CD4-positive, alpha-beta memory T cell (primary cell): ENCODE data around the gene EIF2B4. TPM values are rescaled to one million over a fixed set of nuclear protein-coding genes. Genes with fewer than 3 reads are reported as not detected.

Experiments used
- CTCF ChIA-PET: fragments of 350-600 bp; sonication (Branson Sonifier 250); formaldehyde crosslinking; loops from one replicate; lab custom pipeline; 2021; ENCODE audit warnings: inconsistent platforms; ENCODE audit not compliant: partially characterized antibody; lab: Charles Lee
- POLR2A ChIA-PET: fragments of 350-600 bp; sonication (Branson Sonifier 250); formaldehyde crosslinking; loops from one replicate; lab custom pipeline; 2021; ENCODE audit not compliant: partially characterized antibody; lab: Charles Lee
- DNase-seq, 5 donors: peaks; one replicate each; pipeline versions ENCODE4 v3.0.0 to v3.0.0-alpha.2; 2020 to 2022; ENCODE audit warnings: mixed read lengths in 1 of 5
- H3K27ac ChIP-seq: one replicate; pipeline ENCODE4 v1.7.0; 2013; ENCODE audit warnings: low read depth, low read length
- H3K27me3 ChIP-seq: 2 replicates; pipeline ENCODE4 v1.7.0; 2013; ENCODE audit warnings: mild to moderate bottlenecking, low read length, moderate library complexity; ENCODE audit not compliant: insufficient read depth
- H3K36me3 ChIP-seq: 2 replicates; pipeline ENCODE4 v1.7.0; 2013; ENCODE audit warnings: mild to moderate bottlenecking, low read length, moderate library complexity; ENCODE audit not compliant: insufficient read depth
- H3K4me1 ChIP-seq: 2 replicates; pipeline ENCODE4 v1.7.0; 2013; ENCODE audit warnings: mild to moderate bottlenecking, low read length, moderate library complexity; ENCODE audit not compliant: insufficient read depth
- H3K4me3 ChIP-seq, 2 donors: one replicate each; pipeline ENCODE4 v1.7.0; 2013; ENCODE audit warnings: low read length in 2 of 2, mild to moderate bottlenecking in 1 of 2
- H3K9me3 ChIP-seq, 2 donors: one replicate each; pipeline ENCODE4 v1.7.0; 2013; ENCODE audit warnings: low read length in 2 of 2, control low read depth in 1 of 2; ENCODE audit not compliant: control insufficient read depth in 1 of 2
- H3K27ac Mint-ChIP-seq, 7 donors: one replicate each; pipeline ENCODE4 v1.8.0; 2020 to 2021; ENCODE audit warnings: mixed read lengths in 7 of 7, mild to moderate bottlenecking in 6 of 7, inconsistent platforms in 3 of 7, moderate library complexity in 3 of 7
- H3K27me3 Mint-ChIP-seq, 2 donors: one replicate each; pipeline ENCODE4 v1.8.0; 2020 to 2021; ENCODE audit warnings: mixed read lengths in 2 of 2
- H3K36me3 Mint-ChIP-seq, 2 donors: one replicate each; pipeline ENCODE4 v1.8.0; 2020 to 2021; ENCODE audit warnings: mixed read lengths in 2 of 2, inconsistent platforms in 1 of 2, mild to moderate bottlenecking in 1 of 2
- H3K4me1 Mint-ChIP-seq, 4 donors: one replicate each; pipeline ENCODE4 v1.8.0; 2020 to 2021; ENCODE audit warnings: mixed read lengths in 4 of 4, mild to moderate bottlenecking in 1 of 4
- H3K4me3 Mint-ChIP-seq, 8 donors: one replicate each; pipeline ENCODE4 v1.8.0; 2020 to 2021; ENCODE audit warnings: mixed read lengths in 8 of 8, mild to moderate bottlenecking in 7 of 8, moderate library complexity in 6 of 8, inconsistent platforms in 3 of 8
- H3K9me3 Mint-ChIP-seq, 8 donors: one replicate each; pipeline ENCODE4 v1.8.0; 2020 to 2021; ENCODE audit warnings: mixed read lengths in 8 of 8, mild to moderate bottlenecking in 5 of 8, inconsistent platforms in 3 of 8, moderate library complexity in 1 of 8
- intact Hi-C: fragments of 100-400 bp; cut with micrococcal nuclease; formaldehyde crosslinking; loops from one replicate; pipeline ENCODE4 v1.15.1; 2023
- polyA plus RNA-seq, 2 donors: library from polyadenylated mRNA; unstranded; fragments of 300-500 nt; fragmentation: Illumina TruSeq; gene quantifications; one replicate each; pipeline ENCODE4 v1.2.3, GENCODE V29; 2021
- total RNA-seq, 2 experiments: library from RNA; stranded (reverse); gene quantifications; one replicate each; pipeline ENCODE4 v1.2.3, GENCODE V29; 2021

EIF2B4 gene
- total and polyA plus RNA-seq, 4 experiments from 2014 or later: 33.4 to 56.0 (median 41.8) TPM

DNA sequence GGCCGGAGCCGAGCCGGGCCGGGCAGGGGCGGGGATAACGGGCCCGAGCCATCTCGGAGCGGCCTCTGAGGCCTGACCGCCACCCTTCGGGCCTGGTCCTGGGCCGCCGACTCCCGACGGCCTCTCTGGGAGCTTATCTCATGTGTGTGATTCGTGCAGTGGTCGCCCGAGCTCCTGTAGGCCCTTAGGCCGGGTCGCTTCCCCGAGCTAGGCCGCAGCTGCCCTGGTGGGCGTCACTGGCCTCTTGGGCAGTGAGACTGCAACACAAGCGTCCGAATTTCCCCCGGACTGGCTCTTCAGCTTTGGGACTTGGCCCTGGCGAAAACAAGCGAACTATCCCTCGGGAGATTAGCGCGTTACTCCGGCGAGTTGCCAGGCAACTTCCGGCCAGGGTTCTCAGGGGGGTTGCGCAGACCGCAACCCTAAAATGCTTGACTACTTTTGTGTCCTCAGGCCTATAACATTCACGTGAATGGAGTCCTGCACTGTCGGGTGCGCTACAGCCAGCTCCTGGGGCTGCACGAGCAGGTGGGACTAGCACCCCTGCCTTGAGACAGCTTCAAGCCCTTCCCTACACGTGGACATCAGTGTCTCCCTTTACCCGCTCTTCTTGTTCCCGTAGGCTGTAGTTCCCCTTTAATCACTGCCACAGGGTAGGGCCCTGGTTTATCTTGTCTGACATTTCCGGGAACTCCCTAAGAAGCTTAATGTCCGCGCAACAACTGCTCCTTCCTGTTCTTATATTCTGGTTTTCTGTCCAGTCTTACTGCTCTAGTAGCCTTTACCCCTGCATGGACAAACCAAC is 880 bp upstream of the EIF2B4 start:
- H3K4me1 Mint-ChIP-seq: peaks cover 28 to 58% (median 41%) of the 10 kb centered on the region in 4 donors

DNA sequence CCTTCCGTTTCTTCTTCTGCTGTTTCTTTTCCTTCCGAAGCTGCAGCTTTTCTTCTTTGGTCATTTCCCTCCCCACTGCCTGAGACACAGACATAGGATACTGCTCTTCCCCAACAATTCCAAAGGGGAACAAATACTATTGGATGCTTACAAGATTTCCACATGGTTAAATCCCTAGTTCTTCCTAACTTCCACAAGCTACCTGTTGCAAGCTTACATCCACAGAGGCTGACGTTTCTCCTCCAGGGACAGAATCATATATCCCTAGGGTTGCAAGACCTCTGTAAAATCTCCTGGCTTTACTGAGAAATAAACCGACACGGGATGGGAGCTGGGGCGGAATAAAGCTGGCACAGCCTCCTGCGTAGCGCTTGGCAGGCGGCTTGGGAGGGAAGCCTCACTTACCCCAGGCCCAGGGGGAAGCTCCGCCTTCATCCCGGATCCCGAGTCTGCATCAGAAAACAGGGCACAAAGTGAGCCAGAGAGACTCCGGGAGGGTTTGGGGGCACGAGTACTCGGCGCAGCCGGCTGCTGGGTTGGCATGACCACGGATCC is 590 bp downstream of the EIF2B4 start:
- no peak for DNase-seq
- Histone ChIP-seq H3K4me1 (peaks cover 38% of the 10 kb centered on the region), H3K36me3 (peaks cover 50% of the 10 kb centered on the region), H3K27me3 (no peaks in the 10 kb centered on the region), H3K4me3 (peak overlapping the region; percentile 59 to 86), H3K9me3 (no peaks in the 10 kb centered on the region), H3K27ac (peak overlapping the region; percentile 94)
- POLR2A ChIA-PET: interaction anchor here (0.8 to 5.5 kb wide), 13 partner anchors 11 to 259 kb away, joined by 3 to 106 read pairs (median 7); partner anchors contain the start of genes ATRAID, CCDC121, GPN1 and GTF3C2
- H3K27me3 Mint-ChIP-seq: no peaks in the 10 kb centered on the region
- CTCF ChIA-PET: interaction anchor here (0.7 to 3.3 kb wide), 14 partner anchors 9 to 871 kb away, joined by 3 to 16 read pairs (median 5); partner anchors contain the start of genes GTF3C2, OST4, PPM1G and PREB
- H3K36me3 Mint-ChIP-seq: peaks cover 30 to 64% of the 10 kb centered on the region in 2 donors
- H3K4me1 Mint-ChIP-seq: peaks cover 28 to 54% (median 40%) of the 10 kb centered on the region in 4 donors
- no peaks in the 10 kb centered on the region for H3K9me3 Mint-ChIP-seq
- intact Hi-C loops: loop anchor here (1.0 to 5.0 kb wide), 11 partner anchors 11 to 313 kb away; partner anchors contain the start of genes ATRAID, GTF3C2, IFT172 and NRBP1
- H3K27ac Mint-ChIP-seq: peak overlapping the region; percentile 89 to 98 (median 96)
- H3K4me3 Mint-ChIP-seq: peak overlapping the region; percentile 96 to 100 (median 98)

More for the DNA sequence above, 880 bp upstream of the EIF2B4 start:
- intact Hi-C loops: loop anchor here (1.0 to 5.0 kb wide), 11 partner anchors 9 to 311 kb away; partner anchors contain the start of genes ATRAID, GTF3C2, IFT172 and NRBP1
- Histone ChIP-seq H3K27ac (peak overlapping the region; percentile 94), H3K27me3 (no peaks in the 10 kb centered on the region), H3K9me3 (no peaks in the 10 kb centered on the region), H3K4me1 (peaks cover 38% of the 10 kb centered on the region), H3K4me3 (peak overlapping the region; percentile 72 to 86), H3K36me3 (peaks cover 56% of the 10 kb centered on the region)
- H3K27ac Mint-ChIP-seq: peak overlapping the region; percentile 89 to 98 (median 98)
- CTCF ChIA-PET: interaction anchor here (1.5 to 3.3 kb wide), 4 partner anchors 8 to 48 kb away, joined by 4 to 16 read pairs (median 9); partner anchors contain the start of genes GTF3C2, MPV17 and PPM1G
- H3K27me3 Mint-ChIP-seq: no peaks in the 10 kb centered on the region
- POLR2A ChIA-PET: interaction anchor here (0.7 to 5.5 kb wide), 16 partner anchors 10 to 303 kb away, joined by 3 to 106 read pairs (median 6); partner anchors contain the start of genes ATRAID, CCDC121, GPN1 and GTF3C2
- H3K4me3 Mint-ChIP-seq: peak overlapping the region; percentile 96 to 100 (median 98)
- no peaks in the 10 kb centered on the region for H3K9me3 Mint-ChIP-seq
- peaks cover 38 to 72% of the 10 kb centered on the region in 2 donors for H3K36me3 Mint-ChIP-seq
- peak in 4 of 5 donors; percentile 24 to 53 (median 28) for DNase-seq

DNA sequence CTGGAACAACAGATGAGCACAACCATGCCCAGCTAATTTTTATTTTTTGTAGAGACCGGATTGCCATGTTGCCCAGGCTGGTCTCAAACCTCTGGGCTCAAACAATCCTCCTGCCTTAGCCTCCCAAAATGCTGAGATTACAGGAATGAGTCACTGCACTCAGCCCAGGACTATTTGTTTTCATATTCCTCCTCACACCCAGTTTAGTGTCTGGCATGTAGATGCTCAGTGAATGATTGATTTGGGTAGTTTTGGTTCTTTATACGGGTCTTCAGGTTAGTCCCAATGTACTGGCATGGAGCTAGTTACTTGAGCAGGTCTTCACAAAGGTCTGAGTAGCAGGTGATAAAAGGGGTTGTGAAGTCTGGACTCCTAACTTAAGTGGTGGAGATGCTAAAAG is 6.2 kb downstream of the EIF2B4 start:
- H3K27ac Mint-ChIP-seq: peak overlapping the region in 2 of 7 donors; percentile 0 to 35
- intact Hi-C loops: no loop called here
- Histone ChIP-seq H3K36me3 (peaks cover 43% of the 10 kb centered on the region), H3K27ac (no peak overlapping the region), H3K9me3 (no peaks in the 10 kb centered on the region), H3K4me3 (no peak overlapping the region), H3K4me1 (peaks cover 10% of the 10 kb centered on the region), H3K27me3 (no peaks in the 10 kb centered on the region)
- DNase-seq: no peak
- CTCF ChIA-PET: no interaction called here
- no peaks in the 10 kb centered on the region for H3K9me3 Mint-ChIP-seq
- H3K27me3 Mint-ChIP-seq: no peaks in the 10 kb centered on the region
- peaks cover 24 to 33% of the 10 kb centered on the region in 2 donors for H3K36me3 Mint-ChIP-seq
- H3K4me3 Mint-ChIP-seq: no peak overlapping the region
- POLR2A ChIA-PET: interaction anchor here (1.2 to 1.5 kb wide), 3 partner anchors 10 to 46 kb away, joined by 3 read pairs; partner anchors contain the start of gene PPM1G
- H3K4me1 Mint-ChIP-seq: peaks cover 5 to 17% (median 7%) of the 10 kb centered on the region in 4 donors

DNA sequence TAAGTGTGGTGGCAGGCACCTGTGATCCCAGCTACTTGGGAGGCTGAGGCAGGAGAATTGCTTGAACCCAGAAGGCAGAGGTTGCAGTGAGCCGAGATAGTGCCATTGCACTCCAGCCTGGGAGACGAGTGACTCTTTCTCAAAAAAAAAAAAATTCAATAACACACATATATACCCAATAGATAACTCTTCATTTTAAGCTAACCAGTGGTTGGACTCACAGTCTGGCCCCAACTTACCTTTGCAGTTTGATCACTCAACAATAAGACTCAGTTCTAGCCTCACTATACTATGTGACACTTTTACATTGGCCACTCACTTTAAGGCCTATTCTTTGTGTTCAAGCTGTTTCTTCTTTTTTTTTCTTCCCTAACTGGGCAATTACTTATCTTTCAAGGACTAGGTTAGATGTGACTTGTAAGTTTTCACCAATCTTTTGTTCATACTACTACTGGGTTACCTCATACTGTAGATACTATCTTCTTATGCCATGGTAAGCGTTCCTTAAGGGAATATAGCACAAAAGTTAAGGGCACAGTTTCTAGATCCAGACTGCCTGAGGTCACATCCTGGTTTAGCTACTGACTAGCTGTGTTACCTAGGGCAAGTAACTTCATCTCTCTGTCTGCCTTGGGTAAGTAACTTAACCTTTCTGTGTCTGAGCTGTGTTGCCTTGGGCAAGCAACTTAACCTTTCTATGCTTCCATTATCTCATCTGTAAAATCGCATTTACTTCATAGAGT is 7.3 kb downstream of the EIF2B4 start:
- Histone ChIP-seq H3K4me1 (peaks cover 3% of the 10 kb centered on the region), H3K27ac (no peak overlapping the region), H3K9me3 (no peaks in the 10 kb centered on the region), H3K27me3 (no peaks in the 10 kb centered on the region), H3K4me3 (no peak overlapping the region), H3K36me3 (peaks cover 35% of the 10 kb centered on the region)
- intact Hi-C loops: no loop called here
- DNase-seq: no peak
- Mint-ChIP-seq H3K36me3 (peaks cover 20 to 28% of the 10 kb centered on the region in 2 donors), H3K27ac (peak overlapping the region in 3 of 7 donors; percentile 4 to 75 (median 16)), H3K9me3 (no peaks in the 10 kb centered on the region), H3K4me3 (no peak overlapping the region), H3K27me3 (no peaks in the 10 kb centered on the region), H3K4me1 (peaks cover 7 to 16% (median 8%) of the 10 kb centered on the region in 4 donors)
- POLR2A ChIA-PET: interaction anchor here (0.6 to 0.9 kb wide), 3 partner anchors 18 to 303 kb away, joined by 3 read pairs; partner anchors contain the start of gene ZNF513
- CTCF ChIA-PET: interaction anchor here (0.7 kb wide), 1 partner anchor 602 kb away, joined by 3 read pairs; no protein-coding TSS in a partner anchor

DNA sequence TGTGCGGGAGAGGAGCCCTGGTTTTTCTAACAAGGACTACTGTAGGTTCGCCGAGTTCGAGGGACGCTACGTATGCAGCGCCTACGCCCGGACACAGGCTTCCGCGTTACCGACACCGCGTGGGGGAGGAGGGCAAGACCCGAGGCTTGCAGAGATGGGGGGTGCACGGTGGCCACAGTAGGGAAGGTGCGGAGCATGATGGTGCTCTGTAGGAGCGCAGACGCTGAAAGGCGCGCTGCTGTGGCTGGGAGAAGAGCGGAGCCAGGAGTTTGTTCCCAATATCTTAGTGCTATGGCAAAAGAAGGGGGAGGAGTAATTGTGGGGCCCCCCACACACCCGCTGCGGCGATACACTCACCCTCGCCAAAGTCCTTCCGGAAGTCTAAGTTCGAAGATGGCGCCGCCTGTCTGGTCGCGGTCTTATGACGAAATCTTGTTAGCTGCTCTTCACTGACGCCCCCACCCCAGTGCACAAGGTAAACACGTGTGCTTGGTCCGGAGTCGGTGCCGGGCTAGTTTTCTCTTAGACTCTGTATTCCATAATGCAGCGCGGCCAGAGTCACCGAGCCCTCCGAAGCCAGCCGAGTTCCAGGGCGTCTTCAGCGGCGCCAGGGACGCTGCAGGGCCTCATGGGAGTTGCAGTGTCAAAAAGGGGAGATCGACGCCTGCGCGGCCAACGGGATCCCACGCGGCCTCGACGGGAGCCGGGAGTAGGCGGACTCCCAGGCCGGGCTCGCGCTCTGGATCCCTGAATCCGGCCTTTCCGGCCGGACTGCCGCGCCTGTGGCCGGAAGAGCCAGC is 13.6 kb downstream of the EIF2B4 start, which contains the start of gene GTF3C2:
Gene GTF3C2 (minus strand): TSS at position 383 of the 800 bp plus-strand sequence. CDS start 13,210 bp downstream, outside the sequence.
- peak within 1 kb of the TSS; percentile 96 to 100 (median 99) for H3K27ac Mint-ChIP-seq
- ChIA-PET POLR2A (interaction anchor here (0.7 to 2.9 kb wide), 14 partner anchors 10 to 307 kb away, joined by 3 to 49 read pairs (median 4); partner anchors contain the start of genes EIF2B4, MPV17, NRBP1 and OST4), CTCF (interaction anchor here (2.6 kb wide), 1 partner anchor 13 kb away, joined by 16 read pairs; the partner anchor contains the start of genes EIF2B4 and SNX17)
- peaks cover 0 to 5% (median 0%) of the 10 kb centered on the region in 8 donors for H3K9me3 Mint-ChIP-seq
- Histone ChIP-seq H3K4me1 (peaks cover 51% of the 10 kb centered on the region), H3K27me3 (no peaks in the 10 kb centered on the region), H3K9me3 (no peaks in the 10 kb centered on the region), H3K4me3 (peak within 1 kb of the TSS; percentile 49 to 75), H3K36me3 (no peaks in the 10 kb centered on the region), H3K27ac (peak within 1 kb of the TSS; percentile 85)
- peaks cover 4 to 24% of the 10 kb centered on the region in 2 donors for H3K36me3 Mint-ChIP-seq
- intact Hi-C loops: loop anchor here (1.0 to 5.0 kb wide), 7 partner anchors 14 to 271 kb away; partner anchors contain the start of genes CCDC121, EIF2B4, GPN1 and IFT172
- peak; percentile 93 to 97 (median 93) for DNase-seq
- peak within 1 kb of the TSS; percentile 96 to 100 (median 98) for H3K4me3 Mint-ChIP-seq
- peaks cover 36 to 64% (median 48%) of the 10 kb centered on the region in 4 donors for H3K4me1 Mint-ChIP-seq
- H3K27me3 Mint-ChIP-seq: no peaks in the 10 kb centered on the region
